ENCODE data around the gene ELFN1. TPM values are rescaled to one million over a fixed set of nuclear protein-coding genes. Genes with fewer than 3 reads are reported as not detected.

The ELFN1 gene
- polyA plus RNA-seq, 1 donor (not counting 4 experiments of a cell fraction or from before 2014, with no cell fraction given) = 0.03 TPM

DNA sequence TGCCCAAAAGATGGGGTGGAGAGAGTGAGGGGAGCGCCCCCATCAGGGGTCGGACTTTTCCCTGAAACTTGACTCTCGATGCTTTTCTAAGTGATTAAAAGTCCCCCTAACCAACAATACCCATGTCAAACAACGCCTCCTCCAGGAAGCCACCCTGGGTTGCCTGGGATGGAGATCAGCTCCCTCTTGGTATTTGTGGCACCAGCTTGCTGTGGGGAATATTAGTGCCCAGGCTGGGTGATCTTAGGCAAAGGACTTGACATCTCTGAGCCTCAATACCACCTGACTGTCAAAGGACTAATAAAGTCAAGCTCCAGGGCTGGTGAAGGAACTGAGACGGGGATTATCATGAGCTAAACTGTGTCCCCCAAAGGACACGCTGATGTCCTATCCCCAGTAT is 18.2 kb upstream of the ELFN1 start:
- Histone ChIP-seq H3K4me3 (ENCODE audit: control insufficient read depth in 2 of 3, extremely low read depth in 1 of 3, insufficient read depth in 2 of 3, low read depth in 1 of 3, low read length in 3 of 3) (no peak overlapping the region), H3K79me2 (ENCODE audit: control insufficient read depth, insufficient read depth, low read length) (no peaks in the 10 kb centered on the region), H3K27me3 (ENCODE audit: control insufficient read depth, extremely low read depth, insufficient read depth, low read length) (peaks cover 54% of the 10 kb centered on the region), H3K4me1 (ENCODE audit: control insufficient read depth, extremely low read depth, insufficient read depth, low read length) (no peaks in the 10 kb centered on the region), H3K9me1 (ENCODE audit: control insufficient read depth, extremely low read depth, insufficient read depth, low read length) (no peaks in the 10 kb centered on the region), H3K9me3 (ENCODE audit: control insufficient read depth, low read depth, low read length) (no peaks in the 10 kb centered on the region), H2AFZ (ENCODE audit: control insufficient read depth, low read length) (no peak overlapping the region), H3K36me3 (ENCODE audit: control insufficient read depth in 2 of 2, extremely low read depth in 1 of 2, insufficient read depth in 2 of 2, low read length in 2 of 2) (no peaks in the 10 kb centered on the region), H3K27ac (ENCODE audit: control insufficient read depth, insufficient read depth, low read length) (no peak overlapping the region), H3K9ac (ENCODE audit: control insufficient read depth, extremely low read depth, insufficient read depth, low read length) (no peak overlapping the region), H3K4me2 (ENCODE audit: control insufficient read depth, extremely low read depth, insufficient read depth, low read depth, low read length) (no peak overlapping the region), H4K20me1 (ENCODE audit: control insufficient read depth, extremely low read depth, insufficient read depth, low read length) (no peaks in the 10 kb centered on the region)
- dilution Hi-C loops (cut with MboI; ENCODE audit: extremely low pct_ligation_motif_present, low sequenced_read_pairs) = no loop called here
- no peak for TF ChIP-seq EZH2 (IDR thresholded peaks at IDR 0.05; ENCODE audit: low read length)
- TF ChIP-seq, protein P1, sequence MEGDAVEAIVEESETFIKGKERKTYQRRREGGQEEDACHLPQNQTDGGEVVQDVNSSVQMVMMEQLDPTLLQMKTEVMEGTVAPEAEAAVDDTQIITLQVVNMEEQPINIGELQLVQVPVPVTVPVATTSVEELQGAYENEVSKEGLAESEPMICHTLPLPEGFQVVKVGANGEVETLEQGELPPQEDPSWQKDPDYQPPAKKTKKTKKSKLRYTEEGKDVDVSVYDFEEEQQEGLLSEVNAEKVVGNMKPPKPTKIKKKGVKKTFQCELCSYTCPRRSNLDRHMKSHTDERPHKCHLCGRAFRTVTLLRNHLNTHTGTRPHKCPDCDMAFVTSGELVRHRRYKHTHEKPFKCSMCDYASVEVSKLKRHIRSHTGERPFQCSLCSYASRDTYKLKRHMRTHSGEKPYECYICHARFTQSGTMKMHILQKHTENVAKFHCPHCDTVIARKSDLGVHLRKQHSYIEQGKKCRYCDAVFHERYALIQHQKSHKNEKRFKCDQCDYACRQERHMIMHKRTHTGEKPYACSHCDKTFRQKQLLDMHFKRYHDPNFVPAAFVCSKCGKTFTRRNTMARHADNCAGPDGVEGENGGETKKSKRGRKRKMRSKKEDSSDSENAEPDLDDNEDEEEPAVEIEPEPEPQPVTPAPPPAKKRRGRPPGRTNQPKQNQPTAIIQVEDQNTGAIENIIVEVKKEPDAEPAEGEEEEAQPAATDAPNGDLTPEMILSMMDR (optimal IDR thresholded peaks at IDR 0.05 in 1 of 3, IDR thresholded peaks at IDR 0.05 in 1 of 3, conservative IDR thresholded peaks at IDR 0.05 in 1 of 3; ENCODE audit: extremely low read depth in 1 of 3, insufficient read depth in 2 of 3, low read length in 3 of 3) = no peak
- DNase-seq (ENCODE audit: low read depth, low spot score) (no peak), FAIRE-seq (no peak)

DNA sequence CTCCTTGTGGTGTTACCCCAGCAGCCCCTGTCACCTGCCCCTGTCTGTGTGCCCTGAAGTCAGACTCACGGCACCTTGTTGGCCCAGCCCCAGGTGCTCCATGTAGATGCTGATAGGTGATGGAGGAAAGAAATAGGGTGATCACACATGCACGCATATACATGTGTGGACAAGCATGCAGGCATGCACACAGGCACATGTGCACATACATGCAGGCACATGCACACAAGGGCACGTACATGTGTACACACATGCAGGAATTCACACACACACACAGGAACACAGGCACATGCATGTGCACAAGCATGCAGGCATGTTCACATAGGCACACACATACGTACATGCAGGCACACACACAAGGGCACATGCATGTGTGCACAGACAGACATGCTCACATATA is 16.6 kb upstream of the ELFN1 start:
- Histone ChIP-seq H3K27ac (ENCODE audit: control insufficient read depth, insufficient read depth, low read length) (no peak overlapping the region), H3K4me1 (ENCODE audit: control insufficient read depth, extremely low read depth, insufficient read depth, low read length) (no peaks in the 10 kb centered on the region), H3K79me2 (ENCODE audit: control insufficient read depth, insufficient read depth, low read length) (no peaks in the 10 kb centered on the region), H4K20me1 (ENCODE audit: control insufficient read depth, extremely low read depth, insufficient read depth, low read length) (no peaks in the 10 kb centered on the region), H3K9me3 (ENCODE audit: control insufficient read depth, low read depth, low read length) (no peaks in the 10 kb centered on the region), H2AFZ (ENCODE audit: control insufficient read depth, low read length) (no peak overlapping the region), H3K4me3 (ENCODE audit: control insufficient read depth in 2 of 3, extremely low read depth in 1 of 3, insufficient read depth in 2 of 3, low read depth in 1 of 3, low read length in 3 of 3) (no peak overlapping the region), H3K9me1 (ENCODE audit: control insufficient read depth, extremely low read depth, insufficient read depth, low read length) (no peaks in the 10 kb centered on the region), H3K9ac (ENCODE audit: control insufficient read depth, extremely low read depth, insufficient read depth, low read length) (no peak overlapping the region), H3K27me3 (ENCODE audit: control insufficient read depth, extremely low read depth, insufficient read depth, low read length) (peaks cover 38% of the 10 kb centered on the region), H3K36me3 (ENCODE audit: control insufficient read depth in 2 of 2, extremely low read depth in 1 of 2, insufficient read depth in 2 of 2, low read length in 2 of 2) (no peaks in the 10 kb centered on the region), H3K4me2 (ENCODE audit: control insufficient read depth, extremely low read depth, insufficient read depth, low read depth, low read length) (no peak overlapping the region)
- TF ChIP-seq EZH2 (IDR thresholded peaks at IDR 0.05; ENCODE audit: low read length) = no peak
- dilution Hi-C loops (cut with MboI; ENCODE audit: extremely low pct_ligation_motif_present, low sequenced_read_pairs) = no loop called here
- no peak for FAIRE-seq
- DNase-seq (ENCODE audit: low read depth, low spot score) = no peak

DNA sequence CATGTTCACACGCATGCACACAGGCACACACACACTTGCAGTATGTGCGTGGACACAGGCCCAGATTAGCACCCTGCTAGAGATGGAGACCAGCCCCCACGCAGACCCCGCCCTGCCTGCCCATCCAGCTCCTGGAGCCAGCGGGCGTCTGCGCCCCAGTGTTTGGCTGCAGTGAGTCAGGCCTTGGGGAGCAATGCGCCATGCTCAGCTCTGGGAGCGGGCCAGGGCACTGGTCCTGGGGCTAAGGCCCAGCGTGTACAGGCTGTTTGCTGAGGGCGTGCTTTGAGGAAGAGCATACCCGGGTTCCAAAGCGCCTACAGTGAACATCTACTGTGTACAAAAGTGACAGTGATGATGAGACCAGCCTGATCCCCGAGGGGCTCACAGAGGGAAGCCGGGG is 16.0 kb upstream of the ELFN1 start:
- no peak for FAIRE-seq
- TF ChIP-seq, protein P1 (optimal IDR thresholded peaks at IDR 0.05 in 1 of 3, IDR thresholded peaks at IDR 0.05 in 1 of 3, conservative IDR thresholded peaks at IDR 0.05 in 1 of 3; ENCODE audit: extremely low read depth in 1 of 3, insufficient read depth in 2 of 3, low read length in 3 of 3) = no peak
- no peak for TF ChIP-seq EZH2 (IDR thresholded peaks at IDR 0.05; ENCODE audit: low read length)
- Histone ChIP-seq H3K4me3 (ENCODE audit: control insufficient read depth in 2 of 3, extremely low read depth in 1 of 3, insufficient read depth in 2 of 3, low read depth in 1 of 3, low read length in 3 of 3) (no peak overlapping the region), H3K36me3 (ENCODE audit: control insufficient read depth in 2 of 2, extremely low read depth in 1 of 2, insufficient read depth in 2 of 2, low read length in 2 of 2) (no peaks in the 10 kb centered on the region), H3K79me2 (ENCODE audit: control insufficient read depth, insufficient read depth, low read length) (no peaks in the 10 kb centered on the region), H3K27ac (ENCODE audit: control insufficient read depth, insufficient read depth, low read length) (no peak overlapping the region), H2AFZ (ENCODE audit: control insufficient read depth, low read length) (no peak overlapping the region), H3K27me3 (ENCODE audit: control insufficient read depth, extremely low read depth, insufficient read depth, low read length) (peaks cover 31% of the 10 kb centered on the region), H3K9ac (ENCODE audit: control insufficient read depth, extremely low read depth, insufficient read depth, low read length) (no peak overlapping the region), H3K9me3 (ENCODE audit: control insufficient read depth, low read depth, low read length) (no peaks in the 10 kb centered on the region), H3K4me2 (ENCODE audit: control insufficient read depth, extremely low read depth, insufficient read depth, low read depth, low read length) (no peak overlapping the region), H3K9me1 (ENCODE audit: control insufficient read depth, extremely low read depth, insufficient read depth, low read length) (no peaks in the 10 kb centered on the region), H3K4me1 (ENCODE audit: control insufficient read depth, extremely low read depth, insufficient read depth, low read length) (no peaks in the 10 kb centered on the region), H4K20me1 (ENCODE audit: control insufficient read depth, extremely low read depth, insufficient read depth, low read length) (no peaks in the 10 kb centered on the region)
- DNase-seq (ENCODE audit: low read depth, low spot score) = no peak
- dilution Hi-C loops (cut with MboI; ENCODE audit: extremely low pct_ligation_motif_present, low sequenced_read_pairs) = no loop called here

All from keratinocyte (primary cell).